GM21526 (cell line): ENCODE results near the gene TPST2.

Experiments
- ATAC-seq: cut with Tn5 transposase; IDR thresholded peaks from one replicate; pipeline ENCODE4 v1.9.1; 2021; ENCODE audit warnings: moderate library complexity; ENCODE audit not compliant: unreplicated experiment, low FRiP score

Gene TPST2

DNA sequence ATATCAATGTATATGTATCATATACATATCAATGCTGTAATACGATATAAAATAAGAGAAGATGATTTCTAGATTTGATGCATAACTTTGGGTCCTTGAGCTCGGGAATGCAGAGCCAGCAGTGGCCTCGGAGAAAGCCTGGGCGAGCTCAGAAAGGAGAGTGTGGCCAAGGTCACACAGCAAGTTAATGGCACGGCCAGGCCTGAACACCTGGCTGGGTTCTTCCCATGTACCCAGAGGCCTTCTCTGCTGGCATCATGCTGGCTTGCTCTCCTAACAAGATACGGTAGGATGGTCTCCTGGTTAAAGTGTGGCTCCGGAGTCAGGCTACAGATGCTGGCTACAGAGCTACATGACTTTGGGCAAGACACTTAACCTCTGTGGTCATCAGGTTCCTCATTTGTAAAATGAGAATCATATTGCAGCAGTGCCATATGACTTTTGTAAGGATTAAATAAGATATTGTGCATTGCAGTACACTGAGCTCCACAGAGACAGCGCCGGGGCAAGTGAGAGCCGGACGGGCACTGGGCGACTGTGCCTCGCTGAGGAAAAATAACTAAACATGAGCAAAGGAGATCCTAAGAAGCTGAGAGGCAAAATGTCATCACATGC, 29.9 kb downstream of the TPST2 start:
- ATAC-seq, result no peak

DNA sequence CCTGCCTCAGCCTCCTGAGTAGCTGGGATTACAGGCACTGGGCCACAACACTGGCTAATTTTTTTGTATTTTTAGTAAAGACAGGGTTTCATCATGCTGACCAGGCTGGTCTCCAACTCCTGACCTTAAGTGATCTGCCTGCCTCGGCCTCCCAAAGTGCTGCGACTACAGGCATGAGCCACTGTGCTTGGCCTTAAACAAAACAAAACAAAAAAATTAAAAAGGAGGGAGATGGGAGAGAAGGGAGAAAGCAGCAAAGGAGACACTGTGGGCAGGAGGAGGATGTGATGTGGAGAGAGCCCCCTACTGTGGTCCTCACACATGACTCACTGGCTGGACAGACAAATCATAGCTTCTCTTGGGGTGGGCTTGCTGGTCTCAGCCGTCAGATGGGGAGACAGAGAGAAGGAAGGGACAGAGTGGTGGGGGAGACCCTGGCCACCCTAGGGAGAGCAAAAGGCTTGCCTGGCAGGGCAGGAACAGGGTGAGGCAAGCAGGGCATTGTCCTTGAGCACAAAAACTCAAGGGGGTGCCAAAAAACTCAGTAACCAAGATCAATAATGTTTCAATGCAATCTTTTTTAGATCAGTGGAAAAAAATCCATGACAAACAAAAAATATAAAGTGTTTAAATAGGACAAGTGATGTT, 31.6 kb downstream of the TPST2 start:
- ATAC-seq, result no peak

DNA sequence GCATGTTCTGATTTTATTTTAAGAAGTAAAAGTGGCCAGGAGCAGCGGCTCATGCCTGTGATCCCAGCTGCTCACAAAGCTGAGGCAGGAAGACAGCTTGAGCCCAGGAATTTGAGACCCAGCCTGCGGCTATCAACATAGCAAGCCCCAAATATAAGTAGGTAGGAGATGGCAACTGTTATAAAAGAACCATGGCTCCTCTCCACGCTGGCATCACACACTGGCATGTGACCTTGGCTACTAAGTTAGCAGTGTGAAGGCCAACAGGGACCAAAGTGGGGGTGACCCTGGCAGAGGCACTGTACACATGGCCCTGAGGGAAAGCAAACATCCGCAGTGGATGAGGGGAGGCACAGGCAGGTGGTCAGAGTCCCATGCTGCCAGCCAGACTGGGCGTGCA, 33.0 kb downstream of the TPST2 start:
- ATAC-seq, result no peak

DNA sequence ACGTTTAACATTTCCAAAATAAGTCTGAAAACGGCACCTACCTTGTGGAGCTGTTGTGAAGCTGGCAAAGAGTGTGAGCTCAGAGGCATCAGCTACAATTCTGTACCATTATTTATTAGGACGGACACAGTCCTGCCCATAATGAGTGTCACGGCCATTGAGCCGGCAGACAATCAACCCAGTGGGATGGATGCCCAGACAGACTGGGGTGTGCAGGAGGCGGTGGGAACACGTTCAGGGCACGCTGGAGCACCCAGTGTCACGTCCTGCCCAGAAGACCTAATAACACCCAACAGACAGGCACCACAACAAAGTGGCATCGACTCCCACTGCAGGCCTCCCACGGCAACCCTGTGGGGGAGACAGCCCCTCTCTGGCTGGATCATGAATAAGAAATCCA, 34.5 kb downstream of the TPST2 start:
- ATAC-seq, result no peak

DNA sequence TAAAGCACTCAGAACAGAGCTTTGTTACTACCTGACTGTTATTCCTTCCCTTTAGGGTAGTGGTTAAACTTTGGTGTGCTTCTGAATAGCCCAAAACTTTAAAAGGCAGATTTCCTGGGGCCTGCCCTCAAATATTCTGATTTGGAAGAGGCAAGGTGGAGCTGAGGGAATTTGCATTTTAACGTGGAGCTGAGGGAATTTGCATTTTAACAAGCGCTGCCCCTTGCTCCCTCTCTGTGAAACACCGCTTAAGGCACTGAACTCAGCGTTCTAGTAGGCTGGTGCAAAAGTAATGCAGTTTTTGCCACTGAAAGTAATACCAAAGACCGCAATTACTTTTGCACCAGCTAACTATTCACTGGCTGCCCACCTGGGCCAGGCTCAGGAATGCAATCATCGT, 35.0 kb downstream of the TPST2 start:
- no peak for ATAC-seq

DNA sequence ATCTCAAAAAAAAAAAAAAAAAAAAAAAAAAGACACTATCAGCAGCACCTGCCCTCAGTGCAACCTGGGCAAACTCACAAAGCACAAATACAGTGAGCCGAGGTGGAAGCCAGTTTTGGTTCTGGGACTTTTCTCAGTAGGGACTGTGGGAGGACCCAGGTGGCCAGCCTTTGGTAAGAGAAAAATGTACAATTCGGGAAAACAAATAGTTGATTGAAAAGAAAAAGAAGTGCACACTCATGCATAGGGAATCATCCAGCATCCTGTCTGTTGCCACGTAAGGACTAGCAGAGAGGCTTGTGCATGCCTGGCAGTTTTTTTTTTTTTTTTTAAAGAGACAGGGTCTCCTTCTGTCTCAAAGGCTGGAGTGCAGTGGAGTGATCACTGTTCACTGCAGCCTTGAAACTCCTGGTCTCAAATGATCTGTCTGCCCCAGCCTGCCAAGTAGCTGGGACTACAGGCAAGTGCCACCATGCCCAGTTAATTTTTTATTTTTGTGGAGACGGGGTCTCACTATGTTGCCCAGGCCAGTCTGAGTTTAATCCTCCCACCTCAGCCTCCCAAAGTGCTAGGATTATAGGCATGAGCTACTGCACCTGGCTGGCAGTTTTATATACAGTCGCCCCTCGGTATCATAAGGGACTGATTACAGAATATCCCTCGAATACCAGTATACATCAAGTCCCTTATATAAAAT, 36.7 kb downstream of the TPST2 start:
- no peak for ATAC-seq

DNA sequence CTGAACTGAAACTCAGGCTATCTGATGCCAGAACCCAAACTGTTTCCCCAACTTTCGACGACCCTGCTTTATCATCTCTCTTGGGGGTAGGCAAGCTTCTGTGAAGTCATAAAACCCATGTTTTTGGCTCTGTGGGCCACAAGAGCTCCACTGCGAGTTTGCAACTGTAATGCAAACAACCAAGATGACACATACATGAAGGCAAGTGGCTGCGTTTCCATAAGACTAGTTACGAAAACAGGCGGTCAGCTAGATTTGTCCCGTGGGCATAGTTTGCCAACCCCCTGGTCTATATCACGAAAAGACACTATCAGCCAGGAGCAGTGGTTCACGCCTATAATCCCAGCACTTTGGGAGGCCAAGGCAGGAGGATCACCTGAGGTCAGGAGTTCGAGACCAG, 37.5 kb downstream of the TPST2 start:
- ATAC-seq, result no peak

DNA sequence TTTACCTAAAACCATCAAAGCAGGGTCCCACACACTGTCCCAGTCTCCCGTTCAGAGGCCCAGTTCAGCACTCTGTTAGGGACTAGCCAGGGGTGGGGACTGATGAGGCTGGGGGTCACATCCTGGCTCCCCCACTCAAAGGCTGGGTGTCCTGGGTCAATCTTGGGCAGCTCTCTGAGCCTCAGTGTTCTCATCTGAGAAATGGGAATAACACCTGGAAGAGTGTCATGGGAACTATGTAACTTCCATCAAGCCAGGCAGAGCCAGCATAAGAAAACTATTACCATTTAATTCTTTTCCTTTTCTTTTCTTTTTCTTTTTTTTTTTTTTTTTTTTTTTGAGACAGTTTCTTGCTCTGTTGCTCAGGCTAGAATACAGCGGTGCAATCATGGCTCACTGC, 38.4 kb downstream of the TPST2 start:
- ATAC-seq, result no peak

DNA sequence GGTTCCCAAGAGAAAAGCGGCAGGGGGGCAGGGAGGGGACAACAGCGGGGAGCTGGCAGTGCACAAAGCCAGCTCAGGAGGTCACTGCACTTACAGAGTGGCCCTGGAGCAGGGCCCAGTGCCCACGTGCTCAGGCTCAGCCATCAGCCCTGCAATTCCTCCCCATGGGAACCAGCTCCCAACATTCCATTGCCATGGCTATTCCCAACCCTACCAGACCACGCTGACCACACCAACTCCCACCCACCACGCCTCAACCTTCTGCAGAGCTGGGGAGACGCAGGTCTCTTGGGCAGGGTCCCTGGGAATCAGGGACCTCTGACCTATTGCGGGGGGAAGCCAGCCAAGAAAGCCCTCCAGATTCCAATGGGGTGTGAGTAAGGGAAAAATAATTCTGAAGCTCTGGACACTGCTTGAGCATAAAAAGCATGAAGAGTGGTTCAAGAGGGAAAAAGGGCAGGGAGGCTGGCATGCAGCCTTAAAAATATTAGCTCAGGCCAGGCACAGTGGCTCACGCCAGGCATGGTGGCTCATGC, 39.4 kb downstream of the TPST2 start:
- no peak for ATAC-seq

DNA sequence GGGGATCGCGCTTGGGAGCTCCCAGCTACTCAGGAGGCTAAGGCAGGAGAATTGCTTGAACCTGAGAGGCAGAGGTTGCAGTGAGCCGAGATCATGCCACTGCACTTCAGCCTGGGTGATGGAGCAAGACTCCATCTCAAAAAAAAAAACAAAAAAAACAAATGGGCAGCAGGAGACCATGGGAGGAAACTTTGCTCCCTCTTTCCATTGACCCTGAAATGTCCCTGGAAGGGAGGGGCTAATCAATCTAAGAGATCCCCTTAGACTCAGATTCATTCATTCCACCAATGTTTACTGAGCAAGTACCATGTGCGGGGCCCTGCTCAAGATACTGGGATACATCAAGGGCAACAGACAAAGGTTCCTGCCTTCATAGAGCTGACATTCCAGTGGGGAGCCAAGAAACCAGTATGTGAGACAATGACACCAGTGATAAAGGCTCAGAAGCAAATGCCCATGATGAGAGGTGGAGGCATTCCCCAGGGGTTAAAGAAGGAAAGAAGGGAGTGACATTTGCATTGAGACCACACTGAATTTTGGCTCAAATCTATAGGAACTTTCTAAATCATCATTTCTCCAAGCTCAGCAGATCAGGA, 39.9 kb downstream of the TPST2 start:
- ATAC-seq, result no peak

DNA sequence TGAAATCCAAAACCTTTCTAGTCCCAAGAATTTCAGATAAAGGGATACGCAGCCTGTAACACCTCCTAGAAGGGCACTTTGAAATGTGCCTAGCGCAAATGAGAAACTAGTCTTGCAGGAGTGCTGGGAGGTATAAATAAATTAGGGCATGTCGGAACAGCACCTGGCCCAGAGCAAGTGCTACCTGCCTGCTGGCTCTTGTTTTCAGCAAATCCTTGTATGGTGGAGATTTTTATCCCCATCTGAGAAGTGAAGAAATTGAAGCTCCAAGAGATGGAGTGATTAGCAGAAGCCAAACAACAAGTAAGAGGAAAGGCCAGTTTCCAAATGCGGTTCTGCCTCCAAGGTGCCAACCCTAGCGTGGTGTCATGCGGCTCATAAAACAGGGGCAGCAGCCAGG, 40.9 kb downstream of the TPST2 start:
- ATAC-seq, result no peak

DNA sequence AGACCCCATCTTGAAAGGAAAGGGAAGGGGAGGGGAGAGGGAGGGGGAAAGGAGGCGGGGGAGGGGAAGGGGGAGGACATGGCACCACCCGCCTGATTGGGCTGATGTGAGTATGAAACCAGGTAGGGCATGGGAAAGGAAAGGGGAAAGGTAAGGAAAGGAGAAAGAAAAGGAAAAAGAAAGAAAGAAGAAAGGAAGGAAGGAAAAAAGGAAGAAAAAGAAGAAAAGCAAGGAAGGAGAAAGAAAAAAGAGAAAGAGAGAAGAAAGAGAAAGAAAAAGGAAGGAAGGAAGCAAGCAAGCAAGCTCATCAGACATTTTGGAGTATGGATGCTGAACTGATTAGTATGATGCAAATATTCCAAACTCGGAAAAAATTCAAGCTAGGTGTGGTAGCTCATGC, 41.6 kb downstream of the TPST2 start:
- no peak for ATAC-seq

DNA sequence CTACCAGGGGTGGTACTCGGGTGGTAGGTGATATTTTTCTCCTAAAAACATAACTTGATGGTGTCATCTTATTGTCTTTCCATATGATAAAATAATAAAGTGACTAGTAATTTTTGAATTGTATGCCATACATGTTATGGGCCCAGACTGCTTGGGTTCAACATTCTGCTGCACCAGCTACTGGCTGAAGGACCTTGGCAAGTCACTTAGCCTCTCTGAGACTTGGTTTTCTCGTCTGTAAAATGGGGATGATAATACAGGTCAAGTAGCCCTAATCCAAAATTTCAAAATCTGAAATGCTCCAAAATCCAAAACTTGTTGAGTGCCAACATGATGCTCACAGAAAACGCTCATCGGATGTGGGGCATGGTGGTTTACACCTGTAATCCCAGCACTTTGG, 42.1 kb downstream of the TPST2 start:
- no peak for ATAC-seq

DNA sequence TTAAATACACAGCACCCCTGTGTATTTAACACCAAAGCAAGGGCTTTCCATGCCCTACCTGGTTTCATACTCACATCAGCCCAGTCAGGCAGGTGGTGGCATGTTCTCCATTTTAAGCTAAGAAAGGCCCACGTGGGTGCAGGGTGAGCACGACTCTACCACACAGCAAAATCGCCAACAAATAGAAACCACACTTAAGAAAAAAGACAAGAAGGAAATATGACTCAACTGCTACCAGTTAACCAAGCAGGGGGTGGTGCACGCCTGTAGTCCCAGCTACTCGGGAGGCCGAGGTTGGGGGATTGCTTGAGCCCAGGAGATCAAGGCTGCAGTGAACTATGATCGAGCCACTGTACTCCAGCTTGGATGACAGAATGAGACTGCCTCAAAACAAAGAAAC, 42.5 kb downstream of the TPST2 start:
- no peak for ATAC-seq

DNA sequence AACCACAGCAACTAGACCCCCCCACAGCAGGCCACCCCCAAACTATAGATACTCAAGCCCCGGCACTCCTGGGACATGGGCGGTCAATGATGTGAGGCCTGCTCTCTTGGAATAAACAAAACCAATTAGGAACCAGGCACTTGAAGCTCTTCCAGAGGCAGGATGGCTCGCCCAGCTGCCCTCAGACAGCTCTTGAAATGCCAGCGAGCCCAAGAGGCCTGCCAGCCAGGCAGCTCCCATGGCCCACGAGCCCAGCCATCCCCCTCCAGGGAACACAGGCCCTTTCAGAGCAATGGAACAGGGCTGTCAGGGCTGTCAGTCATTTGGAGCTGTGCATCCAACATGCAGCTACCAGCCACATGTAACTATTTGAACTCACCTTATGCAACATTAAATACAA, 43.6 kb downstream of the TPST2 start:
- ATAC-seq, result no peak

DNA sequence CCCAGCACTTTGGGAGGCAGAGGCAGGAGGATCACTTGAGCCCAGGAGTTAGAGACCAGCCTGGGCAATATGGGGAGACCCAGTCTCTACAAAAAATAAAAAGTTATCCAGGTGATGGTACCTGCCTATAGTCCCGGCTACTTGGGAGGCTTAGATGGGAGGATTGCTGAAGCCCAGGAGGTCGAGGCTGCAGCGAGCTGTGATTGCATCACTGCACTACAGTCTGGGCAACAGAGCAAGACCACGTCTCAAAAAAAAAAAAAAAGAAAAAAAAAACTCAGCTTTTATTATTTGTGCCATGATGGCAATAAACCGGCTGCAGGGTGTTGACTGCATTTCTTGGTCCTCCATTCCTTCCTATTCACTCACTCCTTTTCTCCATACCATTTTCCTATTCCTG, 44.1 kb downstream of the TPST2 start:
- ATAC-seq, result no peak

DNA sequence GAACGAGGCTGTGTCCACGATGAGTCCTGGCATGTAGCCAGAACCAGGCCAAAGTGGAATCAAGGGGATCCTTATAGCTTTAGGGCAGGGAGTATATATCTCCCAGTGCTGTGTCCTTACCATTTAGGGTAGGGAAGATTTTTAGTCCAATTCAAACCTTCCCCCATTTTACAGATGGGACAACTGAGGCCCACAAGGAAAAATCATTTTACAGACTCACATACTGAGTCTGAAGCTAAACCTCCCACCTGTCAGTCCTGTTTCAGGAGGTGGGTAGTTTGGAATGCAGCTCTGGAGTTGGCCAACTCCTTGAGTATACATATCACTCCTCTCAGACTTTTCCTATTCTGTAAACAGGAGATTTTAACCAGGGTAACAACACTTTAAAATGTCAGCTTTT, 44.5 kb downstream of the TPST2 start:
- ATAC-seq, result no peak

DNA sequence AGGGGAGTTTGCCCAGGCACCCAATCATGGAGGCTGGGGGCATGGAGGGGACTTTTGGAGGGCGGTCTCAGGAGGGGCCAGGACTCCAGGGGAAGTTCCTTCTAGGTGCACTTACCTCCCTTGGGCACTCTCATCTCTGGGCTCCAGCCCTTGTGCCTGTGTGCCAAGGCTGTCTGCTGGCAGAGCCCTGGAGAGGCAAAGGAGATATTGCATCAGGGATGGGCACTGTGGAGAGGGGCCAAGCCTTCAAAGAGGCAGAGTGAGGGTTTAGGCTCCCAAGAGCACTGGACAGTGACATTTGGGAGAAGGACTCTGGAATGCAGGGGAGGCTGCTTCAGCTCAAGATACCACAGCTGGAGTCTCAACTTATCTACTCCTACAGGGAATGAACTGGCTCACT, 45.4 kb downstream of the TPST2 start:
- ATAC-seq, result no peak

DNA sequence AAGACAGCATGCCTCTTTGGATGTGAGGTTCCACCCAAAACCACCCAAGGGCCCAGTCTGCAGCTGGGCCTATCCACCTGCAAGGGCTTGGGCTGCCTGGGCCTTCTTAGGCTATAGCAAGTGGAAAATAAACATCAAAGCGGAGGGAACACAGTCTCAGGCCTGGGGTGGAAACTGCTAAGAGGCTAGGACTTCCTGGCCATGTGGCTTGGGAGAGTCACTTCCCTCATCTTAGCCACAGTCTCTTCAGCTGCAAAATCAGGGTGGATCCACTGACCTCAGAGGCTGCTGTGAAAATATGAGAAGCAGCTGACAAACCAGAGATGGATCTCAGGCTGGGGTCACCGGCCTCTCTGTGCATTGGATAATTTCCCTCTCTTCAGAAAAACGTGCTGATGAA, 47.1 kb downstream of the TPST2 start:
- ATAC-seq, result no peak

DNA sequence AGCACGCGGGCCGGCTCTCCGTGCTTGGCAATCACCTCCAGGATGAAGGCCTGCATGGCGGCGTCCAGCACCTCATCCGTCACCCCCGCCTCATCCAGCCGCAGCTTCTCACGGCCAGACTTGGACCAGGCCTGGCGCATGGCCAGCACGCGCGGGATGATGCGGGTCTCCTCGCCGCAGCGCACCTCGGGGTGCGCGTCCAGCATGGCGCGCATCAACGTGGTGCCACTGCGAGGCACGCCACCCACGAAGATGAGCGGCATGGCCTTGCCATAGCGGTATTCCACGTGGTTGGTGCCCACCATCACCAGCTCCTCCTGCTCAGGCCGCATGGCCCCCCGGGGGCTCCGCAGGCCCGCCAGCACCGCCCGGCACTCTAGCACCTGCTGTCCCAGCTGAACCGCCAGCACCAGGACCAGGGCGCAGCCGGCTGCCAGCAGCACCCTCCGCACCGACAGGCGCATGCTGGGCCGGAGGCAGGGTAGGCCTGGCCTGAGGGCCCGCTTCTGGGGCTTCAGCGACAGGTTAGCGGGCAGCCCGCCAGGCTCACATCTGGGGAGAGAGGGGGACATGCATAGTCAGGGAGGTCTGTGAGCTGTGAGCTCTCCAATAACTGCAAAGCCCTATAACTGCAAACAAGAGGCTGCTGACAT, 48.6 kb downstream of the TPST2 start:
- no peak for ATAC-seq

DNA sequence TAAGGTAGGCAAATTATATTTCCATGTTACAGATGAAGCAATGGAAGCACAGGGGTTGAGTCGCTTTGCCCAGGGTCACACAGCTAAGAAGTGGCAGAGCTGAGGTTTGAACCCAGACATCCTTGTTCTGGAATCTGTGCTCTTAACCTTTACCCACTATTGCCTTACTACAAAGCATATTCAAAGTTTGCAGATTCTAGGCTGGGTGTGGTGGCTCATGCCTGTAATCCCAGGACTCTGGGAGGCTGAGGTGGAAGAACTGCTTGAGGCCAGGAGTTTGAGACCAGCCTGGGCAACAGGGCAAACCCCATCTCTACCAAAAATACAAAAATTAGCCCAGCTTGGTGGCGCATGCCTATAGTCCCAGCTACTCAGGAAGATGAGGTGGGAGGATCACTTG, 49.8 kb downstream of the TPST2 start:
- ATAC-seq, result no peak
